Caco-2 (cell line): Measurements from ENCODE around the gene CD34. TPM values are rescaled to one million over a fixed set of nuclear protein-coding genes. Genes with fewer than 3 reads are reported as not detected.
"Not testable (repeated sequence)": the region's sequence is repeated elsewhere in the genome, so short reads cannot be mapped to it uniquely, and the experiment has no call there.

ENCODE experiments used
- BruUV-seq: library from RNA; stranded (reverse); fragments of 400-500 nt; replicated peaks from 2 replicates; lab custom pipeline; 2021; lab: Mats Ljungman, UMichigan
- CTCF ChIA-PET: fragments of 300-600 bp; sonication (Branson Sonifier 250); formaldehyde crosslinking; loops from one replicate; lab custom pipeline; 2022; ENCODE audit warnings: antibody characterized with exemption; lab: Charles Lee
- POLR2A ChIA-PET: fragments of 300-600 bp; sonication (Branson Sonifier 250); formaldehyde crosslinking; loops from one replicate; lab custom pipeline; 2022; ENCODE audit warnings: antibody characterized with exemption; lab: Charles Lee
- DNase-seq, 2 experiments: peaks; one replicate each; pipeline versions ENCODE4 v3.0.0 to v3.0.0-alpha.2; 2020 to 2022
- H3K27me3 ChIP-seq: replicated peaks from 2 replicates; pipeline ENCODE4 v1.6.0; 2011; ENCODE audit warnings: low read length; ENCODE audit not compliant: control insufficient read depth, insufficient read depth
- H3K36me3 ChIP-seq: 2 replicates; pipeline ENCODE4 v1.5.1; 2011; ENCODE audit warnings: low read length; ENCODE audit not compliant: control insufficient read depth, insufficient read depth
- H3K4me1 ChIP-seq: fragments of 250-450 bp; sonication (Bioruptor Pico); 2 replicates; pipeline ENCODE4 v1.5.1; 2020; ENCODE audit warnings: mild to moderate bottlenecking
- H3K4me3 ChIP-seq: 2 replicates; pipeline ENCODE4 v1.5.1; 2011; ENCODE audit warnings: low read depth, mild to moderate bottlenecking, control low read depth, low read length
- H3K9me3 ChIP-seq: fragments of 250-450 bp; sonication (Bioruptor Pico); 2 replicates; pipeline ENCODE4 v1.5.1; 2020; ENCODE audit warnings: mild to moderate bottlenecking, moderate library complexity
- H3K27ac Mint-ChIP-seq: one replicate; pipeline ENCODE4 v1.8.0; 2022; ENCODE audit warnings: mixed read lengths; ENCODE audit not compliant: unreplicated experiment
- H3K27me3 Mint-ChIP-seq: one replicate; pipeline ENCODE4 v1.8.0; 2022; ENCODE audit warnings: mixed read lengths; ENCODE audit not compliant: insufficient read depth, unreplicated experiment
- H3K36me3 Mint-ChIP-seq: one replicate; pipeline ENCODE4 v1.8.0; 2022; ENCODE audit warnings: mild to moderate bottlenecking, mixed read lengths; ENCODE audit not compliant: insufficient read depth, unreplicated experiment
- H3K4me1 Mint-ChIP-seq: one replicate; pipeline ENCODE4 v1.8.0; 2022; ENCODE audit warnings: low read depth, mixed read lengths; ENCODE audit not compliant: unreplicated experiment
- H3K4me3 Mint-ChIP-seq: one replicate; pipeline ENCODE4 v1.8.0; 2022; ENCODE audit warnings: mild to moderate bottlenecking, moderate library complexity, mixed read lengths; ENCODE audit not compliant: unreplicated experiment
- H3K9me3 Mint-ChIP-seq: one replicate; pipeline ENCODE4 v1.8.0; 2022; ENCODE audit warnings: mixed read lengths; ENCODE audit not compliant: unreplicated experiment
- CTCF ChIP-seq, 2 experiments: fragments of 200-600 bp in 1 of 2; IDR thresholded peaks; 1 replicate in 1 of 2; 2 replicates in 1 of 2; pipeline versions ENCODE4 v1.5.1 to v1.8.0; 2011 to 2022; ENCODE audit warnings: antibody characterized with exemption in 1 of 2, control low read depth in 1 of 2, inconsistent platforms in 1 of 2, low read depth in 1 of 2, low read length in 1 of 2, mild to moderate bottlenecking in 1 of 2, moderate library complexity in 1 of 2; ENCODE audit not compliant: insufficient read depth in 1 of 2, severe bottlenecking in 1 of 2, unreplicated experiment in 1 of 2
- intact Hi-C: fragments of 100-400 bp; cut with micrococcal nuclease; formaldehyde crosslinking; loops from one replicate; pipeline ENCODE4 v1.10.0; 2022; ENCODE audit not compliant: unreplicated experiment
- total RNA-seq: library from RNA; stranded (reverse); gene quantifications from 2 replicates; pipeline ENCODE4 v1.2.3, GENCODE V29; 2022

Gene CD34
- total RNA-seq, 1 experiment from 2014 or later, result not detected

- Mint-ChIP-seq H3K36me3 (no peaks in the 10 kb centered on the region), H3K4me1 (peaks cover 10% of the 10 kb centered on the region), H3K27me3 (peaks cover 3% of the 10 kb centered on the region), H3K4me3 (no peak overlapping the region), H3K9me3 (no peaks in the 10 kb centered on the region), H3K27ac (no peak overlapping the region)
- H3K36me3 ChIP-seq, result no peaks in the 10 kb centered on the region
- TF ChIP-seq CTCF (IDR thresholded peaks at IDR 0.05; ENCODE audit: insufficient read depth in 1 of 2, low read depth in 1 of 2, low read length in 1 of 2, severe bottlenecking in 1 of 2, unreplicated experiment in 1 of 2), result no peak
- no peaks in the 10 kb centered on the region for H3K9me3 ChIP-seq
- intact Hi-C loops, result loop anchor here (10.0 kb wide), 1 partner anchor 362 kb away; the partner anchor contains the start of gene PLXNA2
- no peak for DNase-seq
- ChIA-PET POLR2A (no interaction called here), CTCF (interaction anchor here (0.5 to 1.0 kb wide), 2 partner anchors 8 to 81 kb away, joined by 3 to 5 read pairs; no protein-coding TSS in a partner anchor)
- no peak overlapping the region for H3K4me3 ChIP-seq
- no peaks in the 10 kb centered on the region for H3K27me3 ChIP-seq
- no TSS peak for BruUV-seq
- H3K4me1 ChIP-seq, result peaks cover 5% of the 10 kb centered on the region
Measured at GRCh38 chr1:207882692-207883091, 28.2 kb downstream of the CD34 start.

GRCh38 chr1:207878939-207879338, 32.0 kb downstream of the CD34 start:
- H3K4me1 Mint-ChIP-seq, result peaks cover 15% of the 10 kb centered on the region
- intact Hi-C loops, result no loop called here
- CTCF ChIA-PET, result no interaction called here
- H3K9me3 ChIP-seq, result no peaks in the 10 kb centered on the region
- BruUV-seq, result no TSS peak
- DNase-seq, result no peak
- peaks cover 3% of the 10 kb centered on the region for H3K27me3 Mint-ChIP-seq
- no peak overlapping the region for H3K27ac Mint-ChIP-seq
- H3K4me3 ChIP-seq, result no peak overlapping the region
- H3K9me3 Mint-ChIP-seq, result no peaks in the 10 kb centered on the region
- H3K36me3 ChIP-seq, result no peaks in the 10 kb centered on the region
- H3K27me3 ChIP-seq, result no peaks in the 10 kb centered on the region
- H3K4me3 Mint-ChIP-seq, result no peak overlapping the region
- no peaks in the 10 kb centered on the region for H3K4me1 ChIP-seq
- POLR2A ChIA-PET, result no interaction called here
- no peaks in the 10 kb centered on the region for H3K36me3 Mint-ChIP-seq
- TF ChIP-seq CTCF (IDR thresholded peaks at IDR 0.05; ENCODE audit: insufficient read depth in 1 of 2, low read depth in 1 of 2, low read length in 1 of 2, severe bottlenecking in 1 of 2, unreplicated experiment in 1 of 2), result no peak

- H3K27me3 ChIP-seq, H3K4me3 Mint-ChIP-seq, DNase-seq, H3K9me3 ChIP-seq, H3K27me3 Mint-ChIP-seq, POLR2A ChIA-PET, intact Hi-C loops, BruUV-seq, H3K9me3 Mint-ChIP-seq, H3K36me3 Mint-ChIP-seq, H3K4me3 ChIP-seq, H3K4me1 ChIP-seq, CTCF ChIA-PET, H3K27ac Mint-ChIP-seq, H3K36me3 ChIP-seq: not testable (repeated sequence)
- peaks cover 23% of the 10 kb centered on the region for H3K4me1 Mint-ChIP-seq
Measured at GRCh38 chr1:207877914-207878313, 33.0 kb downstream of the CD34 start.
